ENCODE data around the gene RAPGEF1. TPM values are rescaled to one million over a fixed set of nuclear protein-coding genes. Genes with fewer than 3 reads are reported as not detected.

Gene RAPGEF1
- total and polyA plus RNA-seq, 9 of the 15 experiments (the other 6 are each of a cell fraction or from before 2014, with no cell fraction given), result 0.06 to 44.1 (median 19.9) TPM

- TF ChIP-seq EP400 (IDR thresholded peaks at IDR 0.05), result no peak
- TF ChIP-seq, protein P1, sequence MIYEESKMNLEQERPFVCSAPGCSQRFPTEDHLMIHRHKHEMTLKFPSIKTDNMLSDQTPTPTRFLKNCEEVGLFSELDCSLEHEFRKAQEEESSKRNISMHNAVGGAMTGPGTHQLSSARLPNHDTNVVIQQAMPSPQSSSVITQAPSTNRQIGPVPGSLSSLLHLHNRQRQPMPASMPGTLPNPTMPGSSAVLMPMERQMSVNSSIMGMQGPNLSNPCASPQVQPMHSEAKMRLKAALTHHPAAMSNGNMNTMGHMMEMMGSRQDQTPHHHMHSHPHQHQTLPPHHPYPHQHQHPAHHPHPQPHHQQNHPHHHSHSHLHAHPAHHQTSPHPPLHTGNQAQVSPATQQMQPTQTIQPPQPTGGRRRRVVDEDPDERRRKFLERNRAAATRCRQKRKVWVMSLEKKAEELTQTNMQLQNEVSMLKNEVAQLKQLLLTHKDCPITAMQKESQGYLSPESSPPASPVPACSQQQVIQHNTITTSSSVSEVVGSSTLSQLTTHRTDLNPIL (CRISPR knock-in tag; IDR thresholded peaks at IDR 0.05), result no peak
Observed at GRCh38 chr9:131677444-131678180, 62.3 kb downstream of the RAPGEF1 start (continued).

DNA sequence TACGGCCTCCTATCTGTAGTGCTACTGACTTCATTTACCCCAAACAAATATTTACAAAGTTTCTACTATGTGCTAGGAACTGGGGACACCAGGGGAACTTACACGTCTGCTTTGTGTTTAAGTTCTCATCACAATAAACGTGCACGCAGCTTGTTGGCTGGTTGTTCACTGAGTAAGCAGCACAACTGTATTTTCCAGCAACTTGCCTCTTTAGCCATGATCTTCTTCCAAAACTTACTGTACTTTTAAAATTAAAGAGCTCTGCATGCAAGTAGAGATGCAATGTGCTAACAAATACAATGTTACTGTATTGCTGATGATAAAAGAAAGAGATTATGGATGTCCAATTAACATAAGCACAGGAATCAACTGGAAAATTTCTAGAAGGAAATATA, 62.8 kb downstream of the RAPGEF1 start:
- CTCF ChIA-PET (ENCODE audit: low intra/inter-chr PET ratio), result no interaction called here
- no peak overlapping the region for H2AFZ ChIP-seq (ENCODE audit: low read depth, low read length)
- no peaks in the 10 kb centered on the region for H3K27me3 ChIP-seq (ENCODE audit: control insufficient read depth in 2 of 2, insufficient read depth in 2 of 2, low read length in 2 of 2)
- ATAC-seq (no peak), FAIRE-seq (no peak), DNase-seq (ENCODE audit: extremely low read depth in 1 of 4, low spot score in 3 of 4) (no peak)
- H3K4me2 ChIP-seq (ENCODE audit: insufficient read depth, low read length), result no peak overlapping the region
- no peak overlapping the region for H3K4me3 ChIP-seq
- 81% methylated on average over 4 of the region's 4 CpGs for WGBS (ENCODE audit: insufficient coverage, low coverage, missing lambda C conversion rate)
- in situ Hi-C loops (cut with MboI), result no loop called here
- no peak overlapping the region for H3K27ac ChIP-seq (ENCODE audit: extremely low read depth, low read depth, low read length)
- 0 out of 2 replicates have a peak, but pooled peaks cover 19% of the 10 kb centered on the region for H4K20me1 ChIP-seq (replicated peaks; ENCODE audit: control insufficient read depth, insufficient read depth, low read length)
- intact Hi-C loops (cut with micrococcal nuclease), result no loop called here
- H3K79me2 ChIP-seq (ENCODE audit: control insufficient read depth, insufficient read depth, low read length), result peaks cover 10% of the 10 kb centered on the region; the same call in 1 of the 3 replicates
- no peaks in the 10 kb centered on the region for H3K9me1 ChIP-seq (ENCODE audit: control insufficient read depth, insufficient read depth, low read length)
- BruUV-seq (replicated peaks), result no TSS peak
- no peaks in the 10 kb centered on the region for H3K9me3 ChIP-seq (replicated peaks; ENCODE audit: control insufficient read depth, insufficient read depth, low read depth, low read length)
- no peak overlapping the region for H3K9ac ChIP-seq (ENCODE audit: insufficient read depth in 1 of 2, low read depth in 2 of 2, low read length in 2 of 2)
- H3K4me1 ChIP-seq (replicated peaks in 1 of 2; ENCODE audit: control insufficient read depth in 2 of 2, insufficient read depth in 2 of 2, low read length in 2 of 2), result peaks cover 10 to 21% of the 10 kb centered on the region in 2 experiments
- H3K36me3 ChIP-seq (ENCODE audit: control insufficient read depth, insufficient read depth, low read length), result no peaks in the 10 kb centered on the region
- POLR2A ChIA-PET, result interaction anchor here (0.8 to 1.4 kb wide), 2 partner anchors 12 to 42 kb away, joined by 3 to 5 read pairs; no protein-coding TSS in a partner anchor
- TF ChIP-seq ARID1B (IDR thresholded peaks at IDR 0.05) (no peak), MECOM (CRISPR knock-in tag; IDR thresholded peaks at IDR 0.05) (no peak), POLR2G (IDR thresholded peaks at IDR 0.05; ENCODE audit: low read depth, low read length) (no peak), U2AF1 (optimal IDR thresholded peaks at IDR 0.05; ENCODE audit: low read depth, low read length) (no peak), ZNF318 (IDR thresholded peaks at IDR 0.05; ENCODE audit: borderline replicate concordance in 1 of 2, low read depth in 1 of 2) (no peak), FOXA1 (IDR thresholded peaks at IDR 0.05; ENCODE audit: borderline replicate concordance) (no peak), CEBPB (tag; IDR thresholded peaks at IDR 0.05) (no peak)
